HepG2 (cell line): Measurements from ENCODE around the gene MATN1. TPM values are rescaled to one million over a fixed set of nuclear protein-coding genes. Genes with fewer than 3 reads are reported as not detected.

Source experiments
- ATAC-seq: fragments of 200-7000 bp; cut with Tn5 transposase; 3 replicates; pipeline ENCODE4 v1.9.1; 2020; ENCODE audit warnings: mild to moderate bottlenecking, moderate library complexity
- BruUV-seq: library from RNA; stranded (reverse); fragments of 400-500 nt; replicated peaks from 2 replicates; lab custom pipeline; 2021; lab: Mats Ljungman, UMichigan
- CTCF ChIA-PET: fragments of 300-600 bp; formaldehyde crosslinking; extraction: SDS; loops from one replicate; lab custom pipeline; 2021; ENCODE audit warnings: low total read pairs, inconsistent platforms, low intra/inter-chr PET ratio; lab: Yijun Ruan, JAX
- POLR2A ChIA-PET: fragments of 350-600 bp; sonication (Branson Sonifier 250); formaldehyde crosslinking; loops from one replicate; lab custom pipeline; 2020; ENCODE audit warnings: antibody characterized with exemption, inconsistent platforms; lab: Yijun Ruan, JAX
- DNase-seq: peaks from one replicate; pipeline ENCODE4 v3.0.0-alpha.2; 2015; ENCODE audit warnings: low spot score
- FAIRE-seq: peaks from 3 replicates; lab custom pipeline; 2011; peaks lifted over from hg19 to GRCh38; lab: Jason Lieb, UNC
- H2AFZ ChIP-seq: one replicate; pipeline ENCODE4 v1.6.1; 2011; ENCODE audit warnings: low read length, inconsistent platforms
- H3K27ac ChIP-seq: fragments of 300-600 bp; 3 replicates; pipeline ENCODE4 v1.8.0; 2011; ENCODE audit warnings: mixed run types, mild to moderate bottlenecking, mixed read lengths, low read length, inconsistent platforms; ENCODE audit not compliant: insufficient read depth; ENCODE audit errors: extremely low read length
- H3K27me3 ChIP-seq, 2 experiments: fragments of 200-600 bp in 1 of 2; 2 replicates in 1 of 2; 3 replicates in 1 of 2; pipeline versions ENCODE4 v1.6.0 to v1.8.0; 2011; ENCODE audit warnings: low read length in 2 of 2, mild to moderate bottlenecking in 2 of 2, moderate library complexity in 2 of 2, inconsistent platforms in 1 of 2; ENCODE audit not compliant: insufficient read depth in 2 of 2, control insufficient read depth in 1 of 2
- H3K36me3 ChIP-seq, 2 experiments: fragments of 200-600 bp in 1 of 2; replicated peaks in 1 of 2; 2 replicates in 1 of 2; 3 replicates in 1 of 2; pipeline versions ENCODE4 v1.5.1 to v1.8.0; 2011; ENCODE audit warnings: low read length in 2 of 2, inconsistent platforms in 1 of 2; ENCODE audit not compliant: insufficient read depth in 2 of 2, control insufficient read depth in 1 of 2
- H3K4me1 ChIP-seq: 2 replicates; pipeline ENCODE4 v1.5.1; 2012; ENCODE audit warnings: low read length, inconsistent platforms; ENCODE audit not compliant: insufficient read depth
- H3K4me2 ChIP-seq: 2 replicates; pipeline ENCODE4 v1.6.0; 2011; ENCODE audit warnings: low read depth, low read length, inconsistent platforms
- H3K4me3 ChIP-seq, 3 experiments: fragments of 200-600 bp in 1 of 3; sonication (generic), shearing (Covaris generic) in 1 of 3; replicated peaks in 1 of 3; 2 replicates each; pipeline ENCODE4 v1.5.1; 2011 to 2016; ENCODE audit warnings: low read length in 3 of 3, inconsistent platforms in 2 of 3, low read depth in 2 of 3, mild to moderate bottlenecking in 2 of 3, control low read depth in 1 of 3, mixed read lengths in 1 of 3; ENCODE audit not compliant: insufficient read depth in 1 of 3
- H3K79me2 ChIP-seq: one replicate; pipeline ENCODE4 v1.6.1; 2011; ENCODE audit warnings: low read length, inconsistent platforms; ENCODE audit not compliant: insufficient read depth
- H3K9ac ChIP-seq: 2 replicates; pipeline ENCODE4 v1.6.0; 2011; ENCODE audit warnings: mild to moderate bottlenecking, low read depth, low read length, inconsistent platforms; ENCODE audit not compliant: insufficient read depth
- H3K9me3 ChIP-seq: 2 replicates; pipeline ENCODE4 v1.5.1; 2012; ENCODE audit warnings: mild to moderate bottlenecking, low read length
- H4K20me1 ChIP-seq: 2 replicates; pipeline ENCODE4 v1.6.0; 2011; ENCODE audit warnings: inconsistent platforms, mild to moderate bottlenecking, low read length, moderate library complexity; ENCODE audit not compliant: insufficient read depth
- GFI1 ChIP-seq: sonication (generic); formaldehyde crosslinking; IDR thresholded peaks from 2 replicates; pipeline ENCODE4 v1.5.0; 2020; ENCODE audit warnings: missing genetic modification reagents, mild to moderate bottlenecking, borderline replicate concordance
- NFYC ChIP-seq: IDR thresholded peaks from 2 replicates; pipeline ENCODE4 v1.6.1; 2016; ENCODE audit warnings: missing genetic modification reagents, missing compliant biosample characterization
- RAD21 ChIP-seq: fragments of 450-650 bp; formaldehyde crosslinking; IDR thresholded peaks from 2 replicates; pipeline ENCODE4 v1.5.0; 2020; ENCODE audit warnings: mild to moderate bottlenecking
- SMYD3 ChIP-seq: sonication (generic); formaldehyde crosslinking; IDR thresholded peaks from 2 replicates; pipeline ENCODE4 v1.8.1; 2023; ENCODE audit warnings: mild to moderate bottlenecking, missing genetic modification reagents
- ZKSCAN8 ChIP-seq: IDR thresholded peaks from 2 replicates; pipeline ENCODE4 v1.6.1; 2016; ENCODE audit warnings: borderline replicate concordance, missing genetic modification reagents, missing compliant biosample characterization
- ZNF768 ChIP-seq: sonication (generic); formaldehyde crosslinking; IDR thresholded peaks from 2 replicates; pipeline ENCODE4 v1.4.0; 2020; ENCODE audit warnings: missing genetic modification reagents
- WGBS: methylation state at CpG from one replicate; pipeline ENCODE4 v1.1.6; 2017; ENCODE audit warnings: low lambda C conversion rate; 5-methylcytosine and 5-hydroxymethylcytosine counted together
- in situ Hi-C: cut with HindIII; loops from 2 replicates; pipeline ENCODE4 v1.10.0; 2017; ENCODE audit warnings: low pct_unique_long_range_greater_than_20kb; ENCODE audit not compliant: extremely low pct_ligation_motif_present
- intact Hi-C: fragments of 100-400 bp; cut with micrococcal nuclease; formaldehyde crosslinking; loops from one replicate; pipeline ENCODE4 v1.10.0; 2022; ENCODE audit not compliant: unreplicated experiment
- polyA plus RNA-seq, 8 experiments: library from polyadenylated mRNA; depleted of rRNA in 3 of 8; stranded (reverse) in 7 of 8; unstranded in 1 of 8; fragments of >200 nt; fragmentation: Illumina TruSeq in 4 of 8; extraction: Trizol in 4 of 8; gene quantifications; 2 replicates each; pipeline versions ENCODE4 v1.2.1 to v1.2.3, GENCODE V29; 2011 to 2016; ENCODE audit warnings: low read depth in 4 of 8, missing spikeins in 1 of 8, mixed read lengths in 1 of 8; ENCODE audit not compliant: insufficient read depth in 1 of 8
- total RNA-seq, 5 experiments: library from RNA; depleted of rRNA; stranded (reverse); fragments of >200 nt; fragmentation: Illumina TruSeq; extraction: Trizol; gene quantifications; 2 replicates each; pipeline ENCODE4 v1.2.3, GENCODE V29; 2016; ENCODE audit warnings: low read depth in 1 of 5

MATN1 gene
- total and polyA plus RNA-seq, 2 of the 13 experiments (the other 11 are each of a cell fraction or from before 2014, with no cell fraction given), result 0.04 to 0.05 TPM

DNA sequence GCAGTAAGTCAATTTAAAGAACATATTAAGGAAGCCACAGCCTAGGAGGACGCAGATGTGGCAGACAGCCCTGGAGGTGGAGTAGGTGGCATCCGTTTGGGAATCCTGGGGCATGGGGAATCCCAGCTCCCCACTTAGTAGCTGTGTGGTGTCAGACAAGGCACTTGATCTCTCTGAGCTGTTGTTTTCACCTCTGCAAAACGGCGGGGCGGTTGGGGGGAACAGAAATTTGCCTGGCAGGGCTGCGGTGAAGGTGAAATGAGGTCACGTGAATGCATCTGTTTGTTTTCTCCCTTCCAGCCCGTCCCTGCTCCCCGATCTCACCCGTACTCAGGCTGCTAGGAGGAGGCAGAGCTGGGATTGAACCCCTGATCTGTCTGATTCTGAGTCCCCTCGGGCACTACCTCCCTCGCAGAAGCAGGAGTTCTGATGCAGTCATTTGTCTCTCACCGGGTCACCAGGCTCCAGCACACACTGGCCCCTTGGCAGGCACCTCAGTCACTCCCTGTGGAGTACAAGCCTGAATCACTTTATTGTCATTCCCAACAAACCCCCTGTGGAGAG, 36.4 kb upstream of the MATN1 start:
- no peak for TF ChIP-seq RAD21
- TF ChIP-seq ZNF768 (CRISPR knock-in tag), result peak; percentile 59
- TF ChIP-seq ZKSCAN8 (CRISPR knock-in tag), result no peak
- Histone ChIP-seq H3K9me3 (no peaks in the 10 kb centered on the region), H3K27me3 (peaks cover 4 to 39% of the 10 kb centered on the region in 2 experiments; a peak in 3 of 5 replicates), H3K27ac (no peak overlapping the region), H3K4me2 (no peak overlapping the region), H3K4me3 (no peak overlapping the region), H3K4me1 (peaks cover 19% of the 10 kb centered on the region), H4K20me1 (no peaks in the 10 kb centered on the region), H3K36me3 (no peaks in the 10 kb centered on the region), H3K79me2 (no peaks in the 10 kb centered on the region), H2AFZ (no peak overlapping the region), H3K9ac (no peak overlapping the region)
- FAIRE-seq (no peak), ATAC-seq (no peak), DNase-seq (no peak)
- intact Hi-C loops, result no loop called here
- ChIA-PET CTCF (no interaction called here), POLR2A (no interaction called here)
- BruUV-seq, result no TSS peak
- in situ Hi-C loops, result no loop called here
- WGBS, result 27% methylated on average over 6 of the region's 13 CpGs

DNA sequence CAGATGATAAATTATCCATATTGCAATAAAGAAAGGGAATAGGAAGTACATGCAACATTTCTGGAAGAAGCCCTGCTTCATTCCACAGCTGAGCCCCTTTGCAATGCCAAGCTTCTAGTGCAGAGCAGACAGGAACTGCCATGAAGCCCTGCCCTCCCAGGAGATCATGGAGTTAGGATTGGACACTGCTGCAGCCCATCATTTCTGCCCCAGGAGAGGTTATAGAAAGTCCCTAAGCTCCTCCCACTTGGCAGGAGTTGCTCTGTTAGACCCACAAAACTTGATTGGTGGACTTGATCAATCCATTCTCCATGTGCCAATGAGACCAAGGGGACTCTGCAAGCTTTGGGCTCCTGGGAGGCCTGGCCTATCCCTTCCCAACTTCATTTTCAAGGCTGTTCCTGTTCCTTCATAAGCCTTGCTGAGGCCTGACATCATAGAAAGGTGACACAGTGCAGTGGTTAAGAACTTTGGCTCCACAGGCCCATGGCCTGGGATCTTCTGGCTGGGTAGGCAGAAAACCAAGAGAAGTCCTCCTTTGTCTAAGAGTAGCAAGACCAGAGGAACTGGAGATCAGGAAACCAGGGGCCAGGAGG, 35.5 kb upstream of the MATN1 start:
- peak; percentile 34 for ATAC-seq
- Histone ChIP-seq H3K36me3 (no peaks in the 10 kb centered on the region), H3K79me2 (no peaks in the 10 kb centered on the region), H2AFZ (no peak overlapping the region), H3K9ac (no peak overlapping the region), H3K4me3 (no peak overlapping the region), H3K4me2 (no peak overlapping the region), H3K27me3 (peaks cover 4 to 39% of the 10 kb centered on the region in 2 experiments; a peak in 3 of 5 replicates), H3K27ac (no peak overlapping the region), H3K4me1 (peaks cover 19% of the 10 kb centered on the region), H3K9me3 (no peaks in the 10 kb centered on the region), H4K20me1 (no peaks in the 10 kb centered on the region)
- BruUV-seq, result no TSS peak
- ChIA-PET CTCF (no interaction called here), POLR2A (interaction anchor here (1.6 kb wide), 1 partner anchor 13 kb away, joined by 3 read pairs; no protein-coding TSS in a partner anchor)
- intact Hi-C loops (no loop called here), in situ Hi-C loops (no loop called here)
- no peak for FAIRE-seq
- TF ChIP-seq GFI1 (CRISPR knock-in tag) (no peak), SMYD3 (CRISPR knock-in tag) (no peak), NFYC (CRISPR knock-in tag) (0 out of 2 replicates have a peak, but pooled peaks have one; percentile 26)
- DNase-seq, result no peak
